DMS53 treated with DMSO at 0.1 percent for 48 hours (cell line): Measurements from ENCODE around the gene SEC62.
A peak's percentile ranks its signal among the peaks of the same experiment; 100 is the strongest.
"Not testable (repeated sequence)": the region's sequence is repeated elsewhere in the genome, so short reads cannot be mapped to it uniquely, and the experiment has no call there.

Experiments
- DNase-seq: peaks from one replicate; lab custom pipeline; 2025; ENCODE audit not compliant: unreplicated experiment; lab: John Stamatoyannopoulos, UW

SEC62 gene

DNA sequence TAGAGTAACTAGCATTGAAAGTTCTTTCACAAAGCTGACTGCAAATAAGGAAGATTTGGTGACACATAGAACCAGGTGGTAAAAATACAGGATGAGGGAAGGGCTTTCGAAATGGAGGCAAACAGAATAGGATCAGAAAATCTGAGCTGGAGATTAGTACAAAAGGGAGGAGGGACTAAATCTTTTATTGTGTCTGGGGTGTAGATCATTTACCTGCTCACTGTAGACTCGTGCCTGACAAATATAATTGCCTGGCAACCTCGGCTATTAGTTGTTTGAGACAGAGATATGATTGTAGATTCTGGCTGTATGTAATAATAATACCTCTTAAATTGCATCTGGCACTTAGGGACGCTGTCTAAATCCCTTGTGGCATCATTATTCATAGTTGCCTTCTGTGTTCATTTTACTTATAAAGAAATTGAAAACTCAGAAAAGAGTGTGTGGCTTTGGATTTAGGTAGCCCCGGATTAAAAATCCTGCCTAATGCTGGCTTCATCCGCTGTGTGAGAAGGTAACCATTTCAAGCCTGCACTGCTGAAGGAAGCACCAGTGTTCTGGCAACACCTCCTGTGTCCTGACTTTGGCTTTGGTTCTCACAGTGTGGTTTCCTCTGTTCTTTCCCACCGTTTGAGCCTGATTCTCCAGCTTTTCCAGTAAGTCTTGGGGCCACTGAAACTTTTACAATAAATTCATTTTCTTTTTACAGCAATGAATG, 46.2 kb downstream of the SEC62 start:
- DNase-seq, result no peak

- DNase-seq, result no peak
Observed at GRCh38 chr3:170016057-170016456, 49.5 kb downstream of the SEC62 start.

GRCh38 chr3:170019306-170019705, 52.7 kb downstream of the SEC62 start:
- DNase-seq, result not testable (repeated sequence)

DNA sequence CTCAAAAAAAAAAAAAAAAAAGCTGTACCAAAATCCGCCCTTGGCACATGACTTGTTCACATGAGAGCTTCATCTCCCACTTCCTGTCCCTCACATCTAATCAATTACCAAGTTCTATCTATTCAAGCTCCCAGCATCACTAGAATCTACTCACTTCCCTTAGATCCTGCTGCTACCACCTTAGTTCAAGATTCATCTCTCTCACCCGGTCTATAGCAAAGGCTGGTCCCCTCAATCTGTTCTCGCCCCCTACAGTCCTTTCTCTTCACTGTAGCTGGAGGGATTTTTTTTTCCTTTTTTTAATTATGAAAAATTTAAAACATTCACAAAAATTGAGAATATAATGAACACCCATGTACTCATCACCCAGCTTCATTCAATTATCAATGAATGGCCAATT, 54.5 kb downstream of the SEC62 start:
- DNase-seq, result no peak

DNA sequence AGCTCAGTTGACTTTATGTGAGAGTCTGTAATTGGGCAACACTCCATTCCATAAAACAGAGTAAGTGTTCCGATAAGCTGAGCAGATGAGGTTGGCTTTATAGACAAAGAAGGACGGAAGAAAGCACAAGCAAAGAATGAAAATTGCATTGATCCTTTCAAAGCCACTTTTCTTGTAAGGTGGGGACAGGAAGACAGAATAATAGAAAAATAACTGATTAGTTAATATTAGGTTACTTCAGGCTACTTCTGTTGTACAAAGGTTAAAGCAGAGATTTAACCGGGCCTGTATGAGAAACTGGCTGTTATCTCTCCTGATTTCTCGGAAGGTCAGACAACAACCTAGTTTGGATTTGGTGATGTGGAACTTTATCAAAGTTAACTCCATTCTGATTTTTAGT, 55.7 kb downstream of the SEC62 start:
- no peak for DNase-seq

- no peak for DNase-seq
Observed at GRCh38 chr3:170023165-170023564, 56.6 kb downstream of the SEC62 start.

- DNase-seq, result no peak
Observed at GRCh38 chr3:170024581-170024980, 58.0 kb downstream of the SEC62 start.

GRCh38 chr3:170027233-170028102, 60.9 kb downstream of the SEC62 start:
- DNase-seq, result no peak

GRCh38 chr3:170033489-170033888, 66.9 kb downstream of the SEC62 start:
- no peak for DNase-seq

DNA sequence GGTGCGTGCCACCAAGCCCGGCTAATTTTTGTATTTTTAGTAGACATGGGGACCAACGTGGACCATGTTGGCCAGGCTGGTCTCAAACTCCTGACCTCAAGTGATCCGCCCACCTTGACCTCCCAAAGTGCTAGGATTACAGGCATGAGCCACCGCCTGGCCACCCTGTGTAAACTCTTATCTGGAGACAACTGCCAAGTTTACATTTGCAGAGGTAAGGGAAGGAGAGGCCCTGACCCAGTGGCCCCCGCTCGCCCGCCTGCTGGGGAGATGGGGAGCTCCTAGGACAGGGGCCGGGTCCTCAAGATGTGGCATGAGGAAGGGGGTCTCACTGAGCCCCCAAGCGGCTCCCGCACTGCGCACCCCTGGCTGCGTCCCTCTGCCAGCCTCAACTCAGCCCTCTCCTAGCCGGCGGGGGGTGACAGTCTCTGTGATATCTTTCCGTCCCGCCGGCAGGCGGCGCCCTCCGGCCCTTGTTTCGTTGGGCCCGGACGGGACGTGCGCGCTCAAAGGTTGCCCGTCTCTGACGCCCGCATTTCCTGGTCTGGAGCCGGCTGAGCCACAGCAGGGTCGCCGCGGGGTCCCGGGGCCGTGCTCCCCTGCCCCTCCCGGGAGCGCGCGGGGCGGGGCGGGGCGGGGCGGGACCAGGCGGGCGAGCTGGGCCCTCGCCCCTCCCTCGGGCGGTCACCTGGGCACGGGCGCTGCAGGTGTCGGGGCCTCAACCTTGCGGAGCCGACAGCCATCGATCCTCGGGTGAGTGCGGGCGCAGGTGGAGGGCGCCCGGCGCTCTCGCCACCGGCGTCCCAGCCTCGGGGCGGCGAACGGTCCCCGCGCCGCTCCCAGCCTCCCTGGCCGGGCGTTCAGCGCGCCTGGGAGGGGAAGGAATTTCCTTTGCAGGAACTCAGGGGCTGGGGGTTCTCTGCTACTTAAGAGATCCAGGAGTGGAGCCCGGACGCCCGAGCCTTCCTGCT, 71.1 kb downstream of the SEC62 start, which contains the start of gene GPR160:
GPR160 (plus strand) TSS at position 533 of the 971 bp plus-strand sequence. CDS start 45,978 bp downstream, outside the sequence.
- DNase-seq, result peak; percentile 86

GRCh38 chr3:170038434-170039110, 72.0 kb downstream of the SEC62 start:
- DNase-seq, result peak; percentile 32

- DNase-seq, result no peak
Observed at GRCh38 chr3:170040418-170040817, 73.8 kb downstream of the SEC62 start.

GRCh38 chr3:170043506-170043905, 76.9 kb downstream of the SEC62 start:
- DNase-seq, result no peak

GRCh38 chr3:170044271-170044670, 77.7 kb downstream of the SEC62 start:
- DNase-seq, result no peak

DNA sequence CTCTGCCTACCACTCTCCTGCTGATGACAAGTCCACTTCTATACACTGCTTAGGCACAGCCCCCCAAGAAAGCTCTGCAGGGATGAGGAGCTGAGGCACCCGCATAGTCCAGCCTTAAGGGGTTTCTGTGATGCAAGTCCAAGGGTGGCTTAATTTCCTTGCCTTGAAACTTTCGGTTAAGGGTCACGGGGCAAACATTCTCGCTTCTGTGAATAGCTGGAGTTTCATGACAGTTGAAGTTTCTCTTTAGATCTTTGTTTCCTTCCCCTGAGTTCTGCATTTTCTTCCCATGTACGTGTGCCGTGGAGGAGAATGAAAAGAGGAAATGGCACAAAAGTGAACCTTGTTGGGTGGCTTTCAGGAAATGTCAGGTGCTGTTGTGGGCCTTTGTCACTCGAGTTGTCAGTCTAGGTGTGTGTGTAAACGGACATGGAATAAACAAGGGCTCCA, 78.2 kb downstream of the SEC62 start:
- no peak for DNase-seq

DNA sequence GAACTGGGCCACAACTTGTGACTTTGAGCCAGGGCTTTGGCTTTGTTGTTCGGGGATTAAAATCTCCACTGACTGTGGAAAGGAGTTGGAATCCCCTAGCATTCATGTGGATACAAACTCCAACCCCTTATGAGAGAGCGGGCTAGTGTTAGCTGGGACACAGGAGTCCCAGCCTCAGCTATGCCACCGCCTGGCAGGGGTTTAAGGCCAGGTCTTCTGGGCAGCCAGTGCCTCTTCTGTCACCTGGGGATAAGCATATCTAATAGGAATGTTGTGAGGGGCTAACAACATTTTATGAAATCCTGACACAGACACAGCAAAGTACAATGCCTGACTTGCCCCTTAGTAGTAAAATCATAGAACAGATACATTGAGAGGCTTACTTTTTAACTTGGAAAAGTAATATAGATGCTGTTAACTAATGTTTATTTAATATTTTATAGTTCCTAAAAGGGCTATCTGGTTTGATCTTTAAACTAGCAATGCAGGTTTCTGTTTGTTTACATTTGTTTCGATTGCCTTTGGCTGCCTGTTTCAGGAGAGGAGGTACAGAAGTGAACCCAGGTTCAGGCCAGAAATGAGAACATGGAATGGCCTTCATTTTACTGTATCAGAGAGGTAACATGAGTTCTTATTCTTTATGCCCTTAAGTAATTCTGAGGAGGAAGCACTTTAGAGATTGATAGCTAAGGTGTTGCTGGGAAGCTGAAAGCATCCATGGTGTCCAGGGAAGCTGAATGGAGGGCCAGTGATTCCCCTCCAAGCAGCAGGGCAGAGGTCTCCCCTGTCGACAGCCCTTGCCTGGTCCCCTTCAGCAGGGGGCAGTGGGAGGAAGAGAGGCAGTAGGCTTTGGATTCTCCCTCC, 79.9 kb downstream of the SEC62 start:
- DNase-seq, result no peak

DNA sequence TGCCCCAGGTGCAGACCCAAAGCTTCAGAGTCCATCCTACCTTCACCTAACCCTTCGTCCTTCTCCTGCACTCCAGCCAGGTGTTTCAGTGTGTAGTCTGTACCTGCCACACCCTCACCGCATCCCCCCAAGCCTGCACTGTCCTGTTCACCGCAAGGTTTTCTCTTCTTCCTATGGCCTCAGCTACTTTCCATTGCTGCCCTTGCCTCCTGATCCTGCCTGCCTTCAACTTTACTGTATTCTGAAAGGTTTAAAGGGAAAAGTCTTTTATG, 80.5 kb downstream of the SEC62 start:
- no peak for DNase-seq
